Liver (tissue), 3 donors: ENCODE data around the gene ZCWPW1.

ENCODE experiments used
- GABPA ChIP-seq, 2 donors: IDR thresholded peaks in 1 of 2; conservative IDR thresholded peaks in 1 of 2; 2 replicates each; pipeline ENCODE4 v1.6.1; 2016; ENCODE audit warnings: antibody characterized with exemption in 2 of 2, mild to moderate bottlenecking in 1 of 2, moderate library complexity in 1 of 2
- JUND ChIP-seq, 2 donors: IDR thresholded peaks; 2 replicates each; pipeline ENCODE4 v1.6.1; 2016; ENCODE audit warnings: antibody characterized with exemption in 2 of 2
- RXRA ChIP-seq, 2 donors: IDR thresholded peaks; 2 replicates each; pipeline ENCODE4 v1.6.1; 2017 to 2018; ENCODE audit warnings: antibody characterized with exemption in 2 of 2, mild to moderate bottlenecking in 1 of 2
- TAF1 ChIP-seq: conservative IDR thresholded peaks from 2 replicates; pipeline ENCODE4 v1.6.1; 2016; ENCODE audit warnings: antibody characterized with exemption, mild to moderate bottlenecking
- TF ChIP-seq, protein P1 (sequence below): fragments of 150-350 bp; IDR thresholded peaks from 2 replicates; pipeline ENCODE4 v1.5.1; 2017; ENCODE audit warnings: improper control_type of control experiment, low read depth, low read length; ENCODE audit not compliant: missing input control
- TF ChIP-seq, protein P2 (sequence below): IDR thresholded peaks from 2 replicates; pipeline ENCODE4 v1.6.1; 2016; ENCODE audit warnings: antibody characterized with exemption
- donor health status: healthy.
- donor health status: healthy.

DNA sequence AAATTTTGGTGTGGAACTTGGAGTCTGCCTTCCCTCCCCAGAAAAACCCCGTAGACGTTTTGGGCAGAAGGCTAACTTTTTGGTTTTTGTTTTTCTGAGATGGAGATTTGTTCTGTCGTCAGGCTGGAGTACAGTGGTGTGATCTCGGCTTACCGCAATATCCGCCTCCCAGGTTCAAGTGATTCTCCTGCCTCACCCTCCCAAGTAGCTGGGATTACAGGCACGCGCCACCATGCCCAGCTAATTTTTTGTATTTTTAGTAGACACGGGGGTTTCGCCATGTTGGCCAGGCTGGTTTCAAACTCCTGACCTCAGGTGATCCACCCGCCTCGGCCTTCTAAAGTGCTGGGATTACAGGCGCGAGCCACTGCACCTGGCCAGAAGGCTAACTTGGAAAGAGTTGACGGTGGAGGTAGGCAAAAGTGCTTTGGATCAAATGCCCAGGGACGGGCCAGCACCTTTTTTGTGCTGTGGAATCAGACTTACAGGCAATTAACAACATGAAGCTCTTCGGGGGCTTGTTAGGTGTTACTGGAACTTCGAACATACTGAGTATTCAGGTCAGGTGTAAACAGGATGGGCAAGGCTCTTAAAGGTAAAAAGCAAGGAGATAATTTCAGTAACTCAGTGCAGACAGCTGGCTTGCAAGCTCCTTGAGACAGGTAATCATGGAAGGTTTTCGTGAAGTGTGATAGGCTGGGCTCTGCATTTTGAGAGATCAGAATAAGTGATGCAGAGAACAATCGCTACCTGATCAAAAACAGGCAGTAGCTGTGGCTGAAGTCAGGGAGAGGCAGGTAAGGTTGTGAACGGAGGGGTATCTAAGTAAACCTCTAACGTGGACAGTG, 6.0 kb upstream of the ZCWPW1 start:
- no peak for TF ChIP-seq TAF1
- no peak for TF ChIP-seq RXRA (IDR thresholded peaks at IDR 0.05)
- TF ChIP-seq JUND (IDR thresholded peaks at IDR 0.05) = no peak
- TF ChIP-seq GABPA (IDR thresholded peaks at IDR 0.05 in 1 of 2, conservative IDR thresholded peaks at IDR 0.05 in 1 of 2) = no peak
- TF ChIP-seq, protein P1, sequence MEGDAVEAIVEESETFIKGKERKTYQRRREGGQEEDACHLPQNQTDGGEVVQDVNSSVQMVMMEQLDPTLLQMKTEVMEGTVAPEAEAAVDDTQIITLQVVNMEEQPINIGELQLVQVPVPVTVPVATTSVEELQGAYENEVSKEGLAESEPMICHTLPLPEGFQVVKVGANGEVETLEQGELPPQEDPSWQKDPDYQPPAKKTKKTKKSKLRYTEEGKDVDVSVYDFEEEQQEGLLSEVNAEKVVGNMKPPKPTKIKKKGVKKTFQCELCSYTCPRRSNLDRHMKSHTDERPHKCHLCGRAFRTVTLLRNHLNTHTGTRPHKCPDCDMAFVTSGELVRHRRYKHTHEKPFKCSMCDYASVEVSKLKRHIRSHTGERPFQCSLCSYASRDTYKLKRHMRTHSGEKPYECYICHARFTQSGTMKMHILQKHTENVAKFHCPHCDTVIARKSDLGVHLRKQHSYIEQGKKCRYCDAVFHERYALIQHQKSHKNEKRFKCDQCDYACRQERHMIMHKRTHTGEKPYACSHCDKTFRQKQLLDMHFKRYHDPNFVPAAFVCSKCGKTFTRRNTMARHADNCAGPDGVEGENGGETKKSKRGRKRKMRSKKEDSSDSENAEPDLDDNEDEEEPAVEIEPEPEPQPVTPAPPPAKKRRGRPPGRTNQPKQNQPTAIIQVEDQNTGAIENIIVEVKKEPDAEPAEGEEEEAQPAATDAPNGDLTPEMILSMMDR = no peak
- TF ChIP-seq, protein P2, sequence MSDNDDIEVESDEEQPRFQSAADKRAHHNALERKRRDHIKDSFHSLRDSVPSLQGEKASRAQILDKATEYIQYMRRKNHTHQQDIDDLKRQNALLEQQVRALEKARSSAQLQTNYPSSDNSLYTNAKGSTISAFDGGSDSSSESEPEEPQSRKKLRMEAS = no peak
